HepG2 (cell line): ENCODE results near the gene ARFGAP1. TPM values are rescaled to one million over a fixed set of nuclear protein-coding genes. Genes with fewer than 3 reads are reported as not detected.

ENCODE experiments used
- HNF1A ChIP-seq, 2 experiments: sonication (generic) in 1 of 2; formaldehyde crosslinking in 1 of 2; IDR thresholded peaks; 2 replicates each; pipeline versions ENCODE4 v1.4.0 to v1.6.1; 2016 to 2020; ENCODE audit warnings: borderline replicate concordance in 1 of 2, low read depth in 1 of 2, mild to moderate bottlenecking in 1 of 2, missing genetic modification reagents in 1 of 2
- HNRNPLL ChIP-seq: fragments of 200-400 bp; formaldehyde crosslinking; IDR thresholded peaks from 2 replicates; pipeline ENCODE4 v1.6.1; 2017; ENCODE audit warnings: mild to moderate bottlenecking, low read depth, low read length; ENCODE audit not compliant: poor library complexity, severe bottlenecking
- JUNB ChIP-seq: sonication (generic); formaldehyde crosslinking; IDR thresholded peaks from 2 replicates; pipeline ENCODE4 v1.8.0; 2022; ENCODE audit warnings: missing genetic modification reagents, mild to moderate bottlenecking, borderline replicate concordance
- MAZ ChIP-seq, 2 experiments: sonication (generic) in 1 of 2; formaldehyde crosslinking in 1 of 2; IDR thresholded peaks; 2 replicates each; pipeline versions ENCODE4 v1.5.0 to v1.6.1; 2012 to 2020; ENCODE audit warnings: low read depth in 2 of 2, mild to moderate bottlenecking in 2 of 2, borderline replicate concordance in 1 of 2, improper control_type of control experiment in 1 of 2, low read length in 1 of 2, missing genetic modification reagents in 1 of 2, moderate library complexity in 1 of 2
- MLLT10 ChIP-seq: sonication (generic); formaldehyde crosslinking; IDR thresholded peaks from 2 replicates; pipeline ENCODE4 v1.4.0; 2020; ENCODE audit warnings: missing genetic modification reagents
- MTF2 ChIP-seq: sonication (generic); formaldehyde crosslinking; IDR thresholded peaks from 2 replicates; pipeline ENCODE4 v1.5.0; 2020; ENCODE audit warnings: missing genetic modification reagents, borderline replicate concordance
- PCBP2 ChIP-seq: fragments of 200-400 bp; formaldehyde crosslinking; optimal IDR thresholded peaks from 2 replicates; pipeline ENCODE3; 2018; ENCODE audit warnings: low read length, low read depth; ENCODE audit not compliant: poor library complexity, severe bottlenecking
- PRPF4 ChIP-seq: fragments of 200-400 bp; formaldehyde crosslinking; IDR thresholded peaks from 2 replicates; pipeline ENCODE4 v1.6.1; 2016; ENCODE audit warnings: low read length, low read depth; ENCODE audit not compliant: poor library complexity, severe bottlenecking
- TBX3 ChIP-seq: fragments of 450-650 bp; IDR thresholded peaks from 2 replicates; pipeline ENCODE4 v1.6.1; 2017; ENCODE audit warnings: antibody characterized with exemption, mild to moderate bottlenecking, inconsistent platforms, borderline replicate concordance
- ZFP91 ChIP-seq: sonication (generic); formaldehyde crosslinking; IDR thresholded peaks from 2 replicates; pipeline ENCODE4 v1.9.0; 2022; ENCODE audit warnings: missing genetic modification reagents, mild to moderate bottlenecking, borderline replicate concordance
- ZMYM4 ChIP-seq: sonication (generic); formaldehyde crosslinking; IDR thresholded peaks from 2 replicates; pipeline ENCODE4 v1.8.1; 2023; ENCODE audit warnings: mild to moderate bottlenecking, missing genetic modification reagents
- ZNF12 ChIP-seq: sonication (generic); formaldehyde crosslinking; IDR thresholded peaks from 2 replicates; pipeline ENCODE4 v1.5.0; 2020; ENCODE audit warnings: missing genetic modification reagents
- ZNF276 ChIP-seq: sonication (generic); formaldehyde crosslinking; IDR thresholded peaks from 2 replicates; pipeline ENCODE4 v1.4.0; 2020; ENCODE audit warnings: mild to moderate bottlenecking, low read depth, missing genetic modification reagents
- ZNF292 ChIP-seq: sonication (generic); formaldehyde crosslinking; IDR thresholded peaks from 2 replicates; pipeline ENCODE4 v1.8.1; 2022; ENCODE audit warnings: mild to moderate bottlenecking, low read depth, missing genetic modification reagents, borderline replicate concordance
- ZNF484 ChIP-seq: sonication (generic); formaldehyde crosslinking; IDR thresholded peaks from 2 replicates; pipeline ENCODE4 v1.5.1; 2020; ENCODE audit warnings: mild to moderate bottlenecking, low read depth, missing genetic modification reagents, borderline replicate concordance
- ZNF543 ChIP-seq: sonication (generic); formaldehyde crosslinking; IDR thresholded peaks from 2 replicates; pipeline ENCODE4 v1.4.0; 2020; ENCODE audit warnings: mild to moderate bottlenecking, missing genetic modification reagents
- ZNF782 ChIP-seq: sonication (generic); formaldehyde crosslinking; IDR thresholded peaks from 2 replicates; pipeline ENCODE4 v1.4.0; 2020; ENCODE audit warnings: missing genetic modification reagents, mild to moderate bottlenecking, borderline replicate concordance
- polyA plus RNA-seq, 8 experiments: library from polyadenylated mRNA; depleted of rRNA in 3 of 8; stranded (reverse) in 7 of 8; unstranded in 1 of 8; fragments of >200 nt; fragmentation: Illumina TruSeq in 4 of 8; extraction: Trizol in 4 of 8; gene quantifications; 2 replicates each; pipeline versions ENCODE4 v1.2.1 to v1.2.3, GENCODE V29; 2011 to 2016; ENCODE audit warnings: low read depth in 4 of 8, missing spikeins in 1 of 8, mixed read lengths in 1 of 8; ENCODE audit not compliant: insufficient read depth in 1 of 8
- total RNA-seq, 5 experiments: library from RNA; depleted of rRNA; stranded (reverse); fragments of >200 nt; fragmentation: Illumina TruSeq; extraction: Trizol; gene quantifications; 2 replicates each; pipeline ENCODE4 v1.2.3, GENCODE V29; 2016; ENCODE audit warnings: low read depth in 1 of 5

ARFGAP1 gene
- total and polyA plus RNA-seq, 2 of the 13 experiments (the other 11 are each of a cell fraction or from before 2014, with no cell fraction given), result 132 TPM

GRCh38 chr20:63309261-63310071, 36.9 kb downstream of the ARFGAP1 start (continued):
- TF ChIP-seq ZFP91 (CRISPR knock-in tag), result peak; percentile 45; the same call in 1 of the 2 replicates
- TF ChIP-seq MAZ (IDR thresholded peaks at IDR 0.05; ENCODE audit: borderline replicate concordance, low read depth, low read length), result no peak
- TF ChIP-seq MAZ (CRISPR knock-in tag; IDR thresholded peaks at IDR 0.05; ENCODE audit: low read depth), result peak; percentile 48; the same call in 1 of the 2 replicates
- TF ChIP-seq HNRNPLL, result peak; percentile 25
- no peak for TF ChIP-seq PCBP2
- no peak for TF ChIP-seq HNF1A (IDR thresholded peaks at IDR 0.05; ENCODE audit: low read depth)
- TF ChIP-seq HNF1A (CRISPR knock-in tag; IDR thresholded peaks at IDR 0.05; ENCODE audit: borderline replicate concordance), result no peak
- TF ChIP-seq ZNF292 (CRISPR knock-in tag), result no peak
- TF ChIP-seq ZMYM4 (CRISPR knock-in tag), result no peak
- TF ChIP-seq JUNB, result no peak
- no peak for TF ChIP-seq ZNF12 (CRISPR knock-in tag)
- TF ChIP-seq ZNF276, result no peak
- TF ChIP-seq MTF2 (CRISPR knock-in tag), result no peak; the same call in 1 of the 2 replicates
- TF ChIP-seq ZNF484 (CRISPR knock-in tag), result no peak
- TF ChIP-seq TBX3, result no peak
- no peak for TF ChIP-seq PRPF4
- no peak for TF ChIP-seq MLLT10 (CRISPR knock-in tag)
- no peak for TF ChIP-seq ZNF543 (CRISPR knock-in tag)
- no peak for TF ChIP-seq ZNF782 (CRISPR knock-in tag)
